Activated CD4-positive, alpha-beta T cell treated with anti-CD3 and anti-CD28 coated beads for 36 hours (primary cell): ENCODE measurements around the gene MACROD2. TPM values are rescaled to one million over a fixed set of nuclear protein-coding genes. Genes with fewer than 3 reads are reported as not detected.

Experiments used
- ATAC-seq: fragments of 200-7000 bp; cut with Tn5 transposase; one replicate; pipeline ENCODE4 v1.10.0; 2021; ENCODE audit warnings: mild to moderate bottlenecking, moderate library complexity
- CTCF ChIA-PET: fragments of 350-600 bp; sonication (Branson Sonifier 250); formaldehyde crosslinking; loops from one replicate; lab custom pipeline; 2021; ENCODE audit warnings: antibody characterized with exemption; lab: Charles Lee
- POLR2A ChIA-PET: fragments of 350-600 bp; sonication (Branson Sonifier 250); formaldehyde crosslinking; loops from one replicate; lab custom pipeline; 2021; ENCODE audit warnings: antibody characterized with exemption, inconsistent platforms; lab: Charles Lee
- DNase-seq: peaks from one replicate; pipeline ENCODE4 v3.0.0-alpha.2; 2020
- H3K27ac Mint-ChIP-seq: one replicate; pipeline ENCODE4 v1.8.0; 2021; ENCODE audit warnings: mixed read lengths
- H3K27me3 Mint-ChIP-seq: one replicate; pipeline ENCODE4 v1.8.0; 2021; ENCODE audit warnings: mixed read lengths
- H3K36me3 Mint-ChIP-seq: one replicate; pipeline ENCODE4 v1.8.0; 2021; ENCODE audit warnings: low read depth, mixed read lengths
- H3K4me1 Mint-ChIP-seq: one replicate; pipeline ENCODE4 v1.8.0; 2021; ENCODE audit warnings: mixed read lengths
- H3K4me3 Mint-ChIP-seq: one replicate; pipeline ENCODE4 v1.8.0; 2021; ENCODE audit warnings: mild to moderate bottlenecking, moderate library complexity, mixed read lengths
- H3K9me3 Mint-ChIP-seq: one replicate; pipeline ENCODE4 v1.8.0; 2021; ENCODE audit warnings: low read depth, mixed read lengths
- intact Hi-C, 2 experiments: fragments of 100-400 bp; cut with DNase I in 1 of 2; cut with micrococcal nuclease in 1 of 2; formaldehyde crosslinking; loops; one replicate each; pipeline versions ENCODE4 v1.14.2 to v1.15.1; 2022 to 2024; cut with DNase I, micrococcal nuclease
- total RNA-seq, 2 experiments: library from RNA; stranded (reverse); gene quantifications; one replicate each; pipeline ENCODE4 v1.2.3, GENCODE V29; 2021

The MACROD2 gene
- total RNA-seq, 2 experiments from 2014 or later, result not detected

DNA sequence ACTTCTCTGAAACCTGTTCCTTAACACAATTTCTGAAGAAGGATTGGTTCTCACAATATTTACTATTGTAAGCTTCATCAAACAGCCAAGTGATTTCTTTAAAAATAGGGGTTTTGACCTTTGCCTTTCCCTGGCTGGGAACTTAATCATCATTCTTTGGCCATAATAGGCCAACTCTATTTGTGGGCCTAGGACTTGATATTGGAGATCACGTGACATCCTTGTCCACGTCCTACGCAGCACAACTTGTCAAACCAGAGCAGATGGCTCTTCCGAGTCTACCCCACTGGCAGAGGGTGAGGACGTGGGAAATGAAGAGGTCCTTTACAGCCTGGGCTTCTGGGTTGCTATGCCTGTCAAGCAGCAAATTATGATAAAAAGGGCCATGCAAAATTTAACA is 1547.3 kb downstream of the MACROD2 start:
- intact Hi-C loops, result no loop called here
- no peaks in the 10 kb centered on the region for H3K36me3 Mint-ChIP-seq
- no peaks in the 10 kb centered on the region for H3K4me1 Mint-ChIP-seq
- CTCF ChIA-PET, result no interaction called here
- no peak overlapping the region for H3K27ac Mint-ChIP-seq
- POLR2A ChIA-PET, result no interaction called here
- ATAC-seq (no peak), DNase-seq (no peak)
- H3K27me3 Mint-ChIP-seq, result no peaks in the 10 kb centered on the region
- H3K4me3 Mint-ChIP-seq, result no peak overlapping the region
- peaks cover 17% of the 10 kb centered on the region for H3K9me3 Mint-ChIP-seq

DNA sequence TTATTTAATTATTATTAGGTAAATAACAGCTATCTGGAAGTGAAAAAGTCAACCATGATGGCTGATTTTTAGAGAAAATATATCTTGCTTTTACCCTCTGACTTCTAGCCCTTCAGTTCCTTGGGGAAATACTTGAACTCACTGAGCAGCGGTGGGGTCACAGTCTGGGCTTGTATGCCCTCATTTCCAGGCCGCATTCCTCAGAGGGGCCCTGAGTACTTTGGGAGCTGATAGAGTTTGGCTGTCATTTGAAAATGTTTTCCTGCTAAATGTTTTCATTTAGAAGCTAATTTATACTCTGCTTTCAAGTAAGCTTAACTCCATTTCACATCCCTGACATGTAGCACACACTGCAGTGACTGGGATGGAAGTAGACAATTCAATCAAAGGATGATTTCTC is 1549.4 kb downstream of the MACROD2 start:
- no peaks in the 10 kb centered on the region for H3K4me1 Mint-ChIP-seq
- H3K27me3 Mint-ChIP-seq, result no peaks in the 10 kb centered on the region
- intact Hi-C loops, result no loop called here
- H3K36me3 Mint-ChIP-seq, result no peaks in the 10 kb centered on the region
- ChIA-PET POLR2A (no interaction called here), CTCF (interaction anchor here (0.6 kb wide), 1 partner anchor 20 kb away, joined by 5 read pairs; no protein-coding TSS in a partner anchor)
- no peak overlapping the region for H3K27ac Mint-ChIP-seq
- ATAC-seq (no peak), DNase-seq (no peak)
- H3K9me3 Mint-ChIP-seq, result peaks cover 18% of the 10 kb centered on the region
- H3K4me3 Mint-ChIP-seq, result no peak overlapping the region

DNA sequence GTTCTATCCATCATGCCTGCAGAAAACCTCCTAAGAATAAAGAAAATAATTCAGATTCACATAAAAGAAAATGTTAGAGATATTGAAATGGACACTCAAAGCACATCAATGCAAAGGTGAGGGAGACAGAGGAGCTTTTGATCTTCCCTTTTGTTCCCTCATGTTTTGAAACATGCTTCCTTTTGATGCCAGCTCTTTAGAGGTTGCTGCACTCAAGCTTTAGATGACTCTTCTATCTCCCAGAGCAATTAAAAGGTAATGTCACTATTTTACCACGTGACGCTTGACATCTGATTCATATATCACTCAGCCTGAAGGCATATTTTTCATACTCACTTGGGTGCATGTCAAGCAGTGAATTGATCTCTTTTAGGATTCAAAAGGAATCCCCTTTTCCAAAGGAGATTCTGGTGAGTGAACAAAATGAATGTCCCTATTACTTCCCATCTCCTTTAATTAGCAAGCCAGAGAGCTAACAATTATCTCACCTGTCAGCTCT is 1551.3 kb downstream of the MACROD2 start:
- Mint-ChIP-seq H3K36me3 (no peaks in the 10 kb centered on the region), H3K27me3 (no peaks in the 10 kb centered on the region), H3K4me1 (no peaks in the 10 kb centered on the region), H3K27ac (no peak overlapping the region), H3K9me3 (peaks cover 17% of the 10 kb centered on the region), H3K4me3 (no peak overlapping the region)
- ATAC-seq, result no peak
- DNase-seq, result no peak
- ChIA-PET POLR2A (no interaction called here), CTCF (no interaction called here)
- intact Hi-C loops, result no loop called here

DNA sequence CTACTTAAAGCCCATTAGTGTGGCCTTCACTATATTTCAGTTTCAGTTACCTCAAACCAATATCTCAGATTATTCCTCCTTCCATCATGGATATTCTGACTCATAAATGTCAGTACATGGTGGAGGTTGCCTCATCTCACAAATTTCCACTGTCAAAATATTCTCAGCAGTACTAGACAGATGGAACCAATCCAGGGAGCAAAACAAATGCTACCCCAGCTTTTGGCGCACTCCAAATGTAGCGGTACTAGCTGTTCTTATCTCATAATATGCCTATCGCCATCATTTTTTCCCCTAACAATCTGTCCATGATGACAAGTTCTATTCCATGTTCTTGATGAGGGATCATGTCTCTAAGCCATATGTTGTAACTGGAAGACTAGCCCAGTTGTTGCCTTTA is 1551.8 kb downstream of the MACROD2 start:
- Mint-ChIP-seq H3K27ac (no peak overlapping the region), H3K9me3 (peaks cover 19% of the 10 kb centered on the region), H3K4me1 (no peaks in the 10 kb centered on the region), H3K36me3 (no peaks in the 10 kb centered on the region), H3K4me3 (no peak overlapping the region), H3K27me3 (no peaks in the 10 kb centered on the region)
- DNase-seq (no peak), ATAC-seq (no peak)
- CTCF ChIA-PET, result no interaction called here
- intact Hi-C loops, result no loop called here
- POLR2A ChIA-PET, result no interaction called here

DNA sequence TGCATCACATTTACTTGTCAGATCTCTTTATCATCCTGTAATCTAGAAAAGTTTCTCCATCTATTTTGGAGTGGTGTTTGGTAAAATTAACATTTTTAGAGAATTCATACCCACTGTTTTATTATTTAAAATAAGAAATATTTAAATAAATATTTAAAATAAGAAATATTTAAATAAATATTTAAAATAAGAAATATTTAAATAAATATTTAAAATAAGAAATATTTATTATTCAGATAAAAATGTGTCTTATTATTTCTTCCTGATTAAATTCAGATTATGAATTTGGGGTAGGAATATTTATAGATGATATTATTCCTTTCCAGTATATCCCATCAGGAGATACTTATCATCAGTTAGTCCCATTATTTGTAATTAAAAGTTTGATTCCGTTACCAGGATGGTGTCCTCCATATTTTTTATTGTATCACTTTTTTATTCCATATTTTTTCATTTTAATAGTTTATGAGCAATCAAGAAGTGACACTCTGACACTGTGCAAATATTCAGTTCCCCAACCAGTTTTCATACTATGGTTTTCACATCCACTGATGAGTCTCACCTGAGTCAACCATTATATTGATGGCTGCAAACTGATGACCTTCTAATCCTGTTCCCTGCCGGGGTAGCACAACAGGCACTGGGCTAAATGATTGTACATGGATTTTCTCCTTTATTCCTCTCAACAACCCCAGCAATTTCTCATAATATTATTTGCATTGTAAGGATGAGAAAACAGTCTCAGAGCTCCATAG is 1555.0 kb downstream of the MACROD2 start:
- intact Hi-C loops, result no loop called here
- Mint-ChIP-seq H3K27me3 (no peaks in the 10 kb centered on the region), H3K36me3 (peaks cover 5% of the 10 kb centered on the region), H3K4me1 (no peaks in the 10 kb centered on the region), H3K27ac (no peak overlapping the region), H3K4me3 (no peak overlapping the region), H3K9me3 (peaks cover 30% of the 10 kb centered on the region)
- POLR2A ChIA-PET, result no interaction called here
- ATAC-seq, result no peak
- no peak for DNase-seq
- CTCF ChIA-PET, result no interaction called here

- DNase-seq (no peak), ATAC-seq (no peak)
- intact Hi-C loops, result no loop called here
- Mint-ChIP-seq H3K27me3 (no peaks in the 10 kb centered on the region), H3K4me3 (no peak overlapping the region), H3K27ac (no peak overlapping the region), H3K9me3 (peaks cover 23% of the 10 kb centered on the region), H3K4me1 (no peaks in the 10 kb centered on the region), H3K36me3 (peaks cover 5% of the 10 kb centered on the region)
- ChIA-PET POLR2A (no interaction called here), CTCF (no interaction called here)
Measured at GRCh38 chr20:15555913-15556312, 1560.6 kb downstream of the MACROD2 start.

- CTCF ChIA-PET, result no interaction called here
- H3K27ac Mint-ChIP-seq, result no peak overlapping the region
Measured at GRCh38 chr20:15556869-15557268, 1561.6 kb downstream of the MACROD2 start.

DNA sequence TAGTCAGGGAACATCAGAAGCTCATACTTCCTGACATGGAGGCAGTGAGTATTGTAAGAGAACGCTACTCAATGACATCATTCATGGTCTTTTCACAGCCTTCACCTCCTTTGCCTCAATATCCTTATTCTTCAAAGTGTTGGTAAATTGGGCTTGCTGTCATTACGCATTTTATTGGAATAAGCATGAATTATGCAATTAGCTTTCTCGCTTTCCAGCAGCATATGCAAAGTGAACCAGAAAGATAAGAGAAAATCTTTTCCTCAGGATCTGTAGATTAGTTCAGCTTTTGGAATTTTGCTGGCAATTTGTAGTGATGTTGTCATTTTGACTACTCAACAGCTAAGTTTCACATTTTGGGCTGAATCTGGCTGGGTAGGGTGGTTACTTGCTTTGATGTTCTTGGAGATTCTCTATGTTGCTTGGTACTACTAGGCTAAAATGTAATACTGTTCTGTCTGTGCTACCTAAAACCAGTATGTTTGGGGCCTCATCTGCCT is 1565.8 kb downstream of the MACROD2 start:
- no peak for ATAC-seq

More at GRCh38 chr20:15556869-15557268, 1561.6 kb downstream of the MACROD2 start:
- Mint-ChIP-seq H3K36me3 (peaks cover 5% of the 10 kb centered on the region), H3K27me3 (no peaks in the 10 kb centered on the region), H3K4me1 (no peaks in the 10 kb centered on the region), H3K4me3 (no peak overlapping the region), H3K9me3 (peaks cover 21% of the 10 kb centered on the region)
- DNase-seq (no peak), ATAC-seq (no peak)
- POLR2A ChIA-PET, result no interaction called here
- intact Hi-C loops, result no loop called here

GRCh38 chr20:15561707-15562404 is 1566.5 kb downstream of the MACROD2 start:
- no peaks in the 10 kb centered on the region for H3K27me3 Mint-ChIP-seq
- intact Hi-C loops, result no loop called here
- no peaks in the 10 kb centered on the region for H3K4me1 Mint-ChIP-seq
- no peak overlapping the region for H3K27ac Mint-ChIP-seq
- no peak overlapping the region for H3K4me3 Mint-ChIP-seq
- ChIA-PET POLR2A (no interaction called here), CTCF (no interaction called here)
- H3K36me3 Mint-ChIP-seq, result no peaks in the 10 kb centered on the region
- ATAC-seq (no peak), DNase-seq (no peak)
- H3K9me3 Mint-ChIP-seq, result peaks cover 8% of the 10 kb centered on the region

More for the DNA sequence above, 1565.8 kb downstream of the MACROD2 start:
- intact Hi-C loops, result no loop called here
- Mint-ChIP-seq H3K4me1 (no peaks in the 10 kb centered on the region), H3K27me3 (no peaks in the 10 kb centered on the region), H3K36me3 (no peaks in the 10 kb centered on the region), H3K4me3 (no peak overlapping the region), H3K27ac (no peak overlapping the region), H3K9me3 (peaks cover 8% of the 10 kb centered on the region)
- no peak for DNase-seq
- POLR2A ChIA-PET, result no interaction called here
- CTCF ChIA-PET, result no interaction called here

GRCh38 chr20:15563836-15564235 is 1568.5 kb downstream of the MACROD2 start:
- DNase-seq (no peak), ATAC-seq (no peak)
- no peaks in the 10 kb centered on the region for H3K27me3 Mint-ChIP-seq
- ChIA-PET POLR2A (no interaction called here), CTCF (no interaction called here)
- H3K9me3 Mint-ChIP-seq, result peaks cover 8% of the 10 kb centered on the region
- intact Hi-C loops, result no loop called here
- no peaks in the 10 kb centered on the region for H3K4me1 Mint-ChIP-seq
- H3K27ac Mint-ChIP-seq, result no peak overlapping the region
- no peak overlapping the region for H3K4me3 Mint-ChIP-seq
- H3K36me3 Mint-ChIP-seq, result no peaks in the 10 kb centered on the region

- H3K4me3 Mint-ChIP-seq, result no peak overlapping the region
- no peaks in the 10 kb centered on the region for H3K36me3 Mint-ChIP-seq
- POLR2A ChIA-PET, result no interaction called here
- DNase-seq (no peak), ATAC-seq (no peak)
- CTCF ChIA-PET, result no interaction called here
- H3K27ac Mint-ChIP-seq, result no peak overlapping the region
- no peaks in the 10 kb centered on the region for H3K27me3 Mint-ChIP-seq
- no peaks in the 10 kb centered on the region for H3K4me1 Mint-ChIP-seq
- intact Hi-C loops, result no loop called here
- peaks cover under 1% of the 10 kb centered on the region for H3K9me3 Mint-ChIP-seq
Measured at GRCh38 chr20:15564981-15565380, 1569.7 kb downstream of the MACROD2 start.

- no peak for ATAC-seq
- no peak for DNase-seq
- Mint-ChIP-seq H3K9me3 (no peaks in the 10 kb centered on the region), H3K27me3 (no peaks in the 10 kb centered on the region), H3K4me1 (no peaks in the 10 kb centered on the region), H3K36me3 (no peaks in the 10 kb centered on the region), H3K27ac (no peak overlapping the region), H3K4me3 (no peak overlapping the region)
- ChIA-PET POLR2A (no interaction called here), CTCF (no interaction called here)
- intact Hi-C loops, result no loop called here
Measured at GRCh38 chr20:15565786-15566185, 1570.5 kb downstream of the MACROD2 start.
